Ammon's horn (tissue), 1 donor: ENCODE measurements around the gene ATF5.

Experiments used
- DNase-seq: peaks from one replicate; pipeline ENCODE4 v3.0.0-alpha.2; 2016; ENCODE audit warnings: low spot score

Gene ATF5

DNA sequence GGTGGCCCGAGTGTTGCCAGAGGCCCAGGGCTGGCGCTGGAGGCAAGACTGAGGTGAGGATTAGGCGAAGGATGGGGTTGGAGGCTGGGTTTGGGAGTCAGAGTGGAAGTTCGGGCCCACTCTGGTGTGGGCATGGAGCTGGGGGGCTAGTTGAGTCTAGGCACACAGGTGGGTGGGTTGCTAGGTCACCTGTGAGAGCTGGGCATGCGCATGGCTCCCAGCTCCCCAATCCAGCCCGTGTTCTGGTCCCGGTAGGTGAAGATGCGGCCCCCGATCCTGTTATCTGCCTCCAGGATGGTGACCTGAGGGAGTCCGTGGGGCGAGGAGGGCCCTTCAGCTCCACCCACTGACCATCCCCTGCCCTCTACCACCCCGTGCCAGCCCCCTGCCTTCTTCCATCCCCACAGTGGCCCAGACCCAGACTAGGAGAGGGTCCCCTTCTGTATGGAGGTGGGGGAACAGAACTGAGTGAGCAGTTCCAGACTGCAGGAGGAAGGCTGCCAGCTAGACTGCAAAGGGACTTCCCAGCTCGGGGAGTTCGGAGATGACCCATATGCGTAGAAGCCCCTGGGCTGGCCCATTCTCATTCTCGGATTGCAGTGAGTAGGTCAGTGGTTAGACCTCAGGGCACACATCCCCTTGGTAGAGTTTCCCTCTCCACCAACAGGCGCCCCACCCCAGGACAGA lies 34.0 kb upstream of the ATF5 start:
- no peak for DNase-seq

DNA sequence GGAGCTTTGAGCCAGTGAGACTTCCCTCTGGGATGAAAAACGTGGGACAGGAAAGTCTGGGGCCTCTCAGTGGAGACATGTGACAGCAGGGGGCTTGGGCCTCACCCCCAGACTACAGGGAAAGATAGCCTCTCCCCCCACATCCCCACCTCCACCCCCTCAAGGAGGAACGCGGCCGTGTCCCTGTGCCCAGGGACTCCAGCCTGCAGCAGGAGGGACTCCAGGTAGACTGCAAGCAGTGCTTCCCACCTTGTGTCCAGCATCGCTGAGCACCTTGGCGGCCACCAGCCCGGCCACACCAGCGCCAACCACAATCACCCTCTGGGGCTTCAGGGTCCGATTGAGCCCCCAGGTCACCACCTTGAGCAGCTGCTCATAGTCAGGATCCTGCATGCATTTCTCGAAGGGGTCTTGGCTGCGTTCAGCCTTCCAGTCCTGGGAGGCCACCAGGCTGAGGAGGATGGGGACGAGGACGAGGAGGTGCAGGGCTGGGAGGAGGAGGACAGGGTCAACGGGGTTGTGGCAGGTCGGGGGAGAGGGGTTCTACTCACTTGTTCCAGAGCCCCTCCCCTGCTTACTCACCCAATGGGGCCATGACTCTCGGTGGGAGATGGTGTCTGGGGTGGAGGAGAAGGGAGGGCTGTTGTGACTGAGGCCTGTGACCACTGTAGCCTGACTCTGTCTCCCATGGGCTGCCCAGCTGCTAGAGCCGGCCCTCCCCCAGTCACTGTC lies 33.3 kb upstream of the ATF5 start:
- no peak for DNase-seq

- DNase-seq: peak; percentile 48
These were observed 32.0 kb upstream of the ATF5 start, which contains the start of gene IL4I1 for GRCh38 chr19:49896863-49897621. TSS of gene IL4I1 (minus strand) at chr19:49896887. CDS start at chr19:49896160, 727 bp downstream.

DNA sequence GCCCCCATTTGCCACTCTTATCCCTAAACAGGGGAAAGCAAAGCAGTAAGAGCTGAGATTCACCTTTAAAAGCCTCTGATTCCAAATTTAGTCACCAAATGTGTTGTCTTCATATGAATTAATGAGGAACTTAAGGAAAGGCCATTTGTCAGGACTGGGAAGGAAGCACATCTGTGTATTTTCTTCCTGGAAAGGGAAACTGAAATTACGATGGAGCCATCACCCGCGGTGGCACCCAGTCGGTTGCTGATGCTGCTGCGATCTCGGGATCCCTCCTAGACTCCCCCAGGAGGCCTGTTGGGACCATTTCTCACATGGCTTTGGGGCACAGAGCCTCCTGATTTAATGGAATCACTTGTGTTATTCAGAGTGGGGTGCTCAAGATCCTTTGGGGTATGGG lies 24.9 kb upstream of the ATF5 start:
- no peak for DNase-seq

GRCh38 chr19:49906879-49907564 lies 22.0 kb upstream of the ATF5 start:
- DNase-seq: peak; percentile 58

GRCh38 chr19:49907745-49908446 lies 21.1 kb upstream of the ATF5 start:
- no peak for DNase-seq

GRCh38 chr19:49908480-49909420 lies 20.3 kb upstream of the ATF5 start:
- no peak for DNase-seq

GRCh38 chr19:49910179-49910578 lies 18.8 kb upstream of the ATF5 start:
- DNase-seq: no peak

DNA sequence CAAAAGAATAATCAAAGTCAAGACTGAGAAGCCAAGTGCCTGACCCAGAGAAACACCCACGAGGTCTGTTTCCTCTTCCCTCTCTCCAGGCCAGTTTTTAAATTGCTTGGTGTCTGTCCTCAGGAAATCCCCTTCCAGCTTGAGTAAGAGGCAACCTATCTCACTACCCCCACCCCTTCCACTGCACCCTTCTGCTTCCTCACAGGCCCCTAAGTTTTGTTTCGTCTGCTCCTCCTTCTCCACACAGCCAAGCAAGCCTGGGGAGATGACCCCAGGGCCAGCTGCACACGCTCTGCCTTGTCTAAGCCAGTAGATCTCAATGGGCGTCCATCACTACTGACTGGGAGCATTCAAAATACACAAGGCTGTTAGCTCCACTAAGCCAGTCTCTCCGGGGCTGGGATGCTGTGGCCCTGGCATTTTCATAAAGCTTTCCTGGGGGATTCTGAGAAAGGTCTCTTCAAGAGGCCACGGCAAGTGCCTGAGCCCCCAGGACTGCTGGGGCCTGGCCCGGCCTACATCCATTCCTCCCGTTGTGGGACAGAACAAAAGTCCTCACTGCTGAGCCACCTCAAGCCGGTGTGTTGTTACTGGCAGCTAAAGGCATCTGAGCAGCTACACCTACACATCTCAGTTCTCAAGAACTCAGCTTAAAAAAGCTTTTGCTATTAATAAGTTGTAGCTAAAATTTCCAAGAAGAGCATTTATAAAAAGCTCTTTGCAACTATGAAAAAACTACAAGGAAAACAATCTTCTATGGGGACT lies 17.4 kb upstream of the ATF5 start:
- peak; percentile 64 for DNase-seq

DNA sequence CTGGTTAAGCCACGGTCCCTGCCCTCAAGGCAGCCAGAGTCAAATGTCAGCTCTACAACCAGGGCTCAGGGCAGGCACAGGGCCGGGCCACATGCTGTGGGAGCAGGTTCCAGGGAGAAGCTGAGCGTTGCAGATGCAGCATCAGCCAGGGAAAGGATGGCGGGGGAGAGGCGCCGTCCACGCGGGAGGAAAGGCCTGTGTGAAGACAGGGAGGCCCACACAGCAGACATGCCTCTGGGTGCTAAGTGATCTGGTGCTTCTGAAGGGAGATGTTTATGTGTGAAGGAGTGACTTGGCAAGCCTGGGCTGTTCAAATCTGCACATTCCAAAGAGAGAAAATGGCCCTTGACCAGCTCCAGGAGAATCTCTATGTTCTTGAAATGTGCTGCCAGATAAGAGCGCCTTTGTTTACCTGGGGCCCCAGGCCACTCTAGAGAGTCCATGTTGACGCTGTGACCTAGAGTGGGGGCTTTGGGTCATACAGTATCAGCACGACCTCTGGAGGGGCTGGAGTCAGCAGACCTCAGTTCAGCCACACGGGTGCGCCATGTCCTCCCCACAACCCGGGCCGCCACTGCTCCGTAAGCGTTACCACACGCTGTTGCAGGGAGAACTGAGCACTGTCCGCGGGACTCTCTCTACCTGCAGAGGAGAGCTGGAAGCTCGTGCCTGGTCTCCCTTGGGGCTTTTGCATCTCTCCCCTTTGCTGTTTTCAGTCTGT lies 15.9 kb upstream of the ATF5 start:
- no peak for DNase-seq

GRCh38 chr19:49913720-49914119 lies 15.3 kb upstream of the ATF5 start:
- DNase-seq: no peak

DNA sequence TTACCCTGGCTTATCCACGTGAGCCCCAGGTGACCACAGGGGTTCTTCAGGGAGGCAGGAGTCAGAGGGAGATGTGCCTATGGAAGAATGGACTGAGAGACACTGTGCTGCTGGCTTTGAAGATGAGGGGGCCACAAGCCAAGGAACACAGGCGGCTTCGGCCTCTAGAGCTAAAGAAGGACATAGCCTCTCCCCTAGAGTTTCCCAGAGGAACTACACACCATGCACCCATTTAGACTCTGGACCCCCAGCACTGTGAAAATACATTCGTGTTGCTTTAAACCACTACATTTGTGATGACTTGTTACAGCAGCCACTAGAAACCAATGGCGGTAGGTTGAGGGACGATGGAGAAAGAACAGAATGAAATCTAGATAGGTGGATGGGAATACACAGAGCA lies 13.7 kb upstream of the ATF5 start:
- no peak for DNase-seq

- DNase-seq: peak; percentile 52
These were observed 11.9 kb upstream of the ATF5 start for GRCh38 chr19:49916839-49917733.

DNA sequence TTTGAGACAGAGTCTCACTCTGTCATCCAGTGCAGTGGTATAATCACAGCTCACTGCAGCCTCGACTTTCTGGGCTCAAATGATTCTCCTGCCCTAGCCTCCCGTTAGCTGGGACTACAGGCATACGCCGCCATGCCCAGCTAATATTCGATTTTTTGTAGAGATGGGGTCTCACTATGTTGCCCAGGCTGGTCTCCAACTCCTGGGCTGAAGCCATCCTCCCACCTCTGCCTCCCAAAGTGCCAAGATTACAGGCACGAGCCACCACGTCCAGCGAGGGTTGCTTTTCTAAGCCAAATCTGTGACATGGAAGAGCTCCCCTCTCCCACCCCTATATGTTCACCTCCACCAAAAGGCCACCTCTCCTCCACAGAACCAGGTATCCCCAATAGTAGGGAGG lies 10.9 kb upstream of the ATF5 start:
- no peak for DNase-seq

- DNase-seq: no peak
These were observed 8.2 kb upstream of the ATF5 start for GRCh38 chr19:49920624-49921363.

- no peak for DNase-seq
These were observed 6.9 kb upstream of the ATF5 start for GRCh38 chr19:49921871-49922795.
